GM10248 (cell line): ENCODE results near the gene WDR72.

Source experiments
- CTCF ChIA-PET: fragments of 300-600 bp; sonication (Branson Sonifier 250); formaldehyde crosslinking; extraction: SDS; loops from one replicate; lab custom pipeline; 2021; ENCODE audit warnings: antibody characterized with exemption; lab: Yijun Ruan, JAX
- POLR2A ChIA-PET: fragments of 350-650 bp; sonication (Branson Sonifier 250); formaldehyde crosslinking; extraction: SDS; loops from one replicate; lab custom pipeline; 2020; ENCODE audit warnings: antibody characterized with exemption; lab: Yijun Ruan, JAX
- DNase-seq: peaks from one replicate; pipeline ENCODE4 v3.0.0; 2012; ENCODE audit errors: extremely low spot score
- TF ChIP-seq, protein P1 (sequence below): IDR thresholded peaks from 2 replicates; pipeline ENCODE4 v1.5.1; 2012; ENCODE audit warnings: mild to moderate bottlenecking, low read depth; ENCODE audit errors: extremely low read depth, missing control alignments, control extremely low read depth

The WDR72 gene

DNA sequence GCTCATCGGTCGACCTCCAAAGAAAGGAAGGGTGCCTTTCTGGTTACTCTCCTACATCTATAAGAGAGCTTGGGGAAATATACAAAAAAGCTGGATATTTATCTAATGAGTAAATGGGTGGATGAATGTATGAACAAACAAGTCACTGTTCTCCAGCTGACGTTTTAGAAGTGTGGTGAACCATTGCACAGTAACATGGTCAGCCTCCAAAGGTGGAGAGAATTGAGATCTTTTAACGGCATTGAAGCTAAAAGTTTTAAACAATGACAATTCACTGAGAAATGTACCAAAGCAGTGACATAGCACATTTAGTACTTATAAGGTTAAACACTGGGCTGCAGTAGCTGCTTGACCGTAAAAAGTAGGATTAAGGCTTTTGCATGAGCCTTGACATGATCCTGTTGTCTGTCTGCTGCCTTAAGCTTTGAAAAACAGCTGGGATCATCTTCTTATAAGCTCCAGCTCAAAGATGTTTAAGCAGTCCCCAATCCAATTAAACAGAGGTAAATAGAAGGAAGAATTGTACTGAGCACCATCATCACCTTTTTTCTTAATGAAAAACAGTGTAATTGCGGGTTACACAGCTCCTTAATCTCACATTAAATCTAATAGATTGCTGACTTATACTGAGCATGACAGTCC lies 222.9 kb downstream of the WDR72 start:
- ChIA-PET POLR2A (no interaction called here), CTCF (interaction anchor here (0.8 to 1.2 kb wide), 3 partner anchors 9 to 23 kb away, joined by 3 to 4 read pairs (median 3); no protein-coding TSS in a partner anchor)
- TF ChIP-seq, protein P1, sequence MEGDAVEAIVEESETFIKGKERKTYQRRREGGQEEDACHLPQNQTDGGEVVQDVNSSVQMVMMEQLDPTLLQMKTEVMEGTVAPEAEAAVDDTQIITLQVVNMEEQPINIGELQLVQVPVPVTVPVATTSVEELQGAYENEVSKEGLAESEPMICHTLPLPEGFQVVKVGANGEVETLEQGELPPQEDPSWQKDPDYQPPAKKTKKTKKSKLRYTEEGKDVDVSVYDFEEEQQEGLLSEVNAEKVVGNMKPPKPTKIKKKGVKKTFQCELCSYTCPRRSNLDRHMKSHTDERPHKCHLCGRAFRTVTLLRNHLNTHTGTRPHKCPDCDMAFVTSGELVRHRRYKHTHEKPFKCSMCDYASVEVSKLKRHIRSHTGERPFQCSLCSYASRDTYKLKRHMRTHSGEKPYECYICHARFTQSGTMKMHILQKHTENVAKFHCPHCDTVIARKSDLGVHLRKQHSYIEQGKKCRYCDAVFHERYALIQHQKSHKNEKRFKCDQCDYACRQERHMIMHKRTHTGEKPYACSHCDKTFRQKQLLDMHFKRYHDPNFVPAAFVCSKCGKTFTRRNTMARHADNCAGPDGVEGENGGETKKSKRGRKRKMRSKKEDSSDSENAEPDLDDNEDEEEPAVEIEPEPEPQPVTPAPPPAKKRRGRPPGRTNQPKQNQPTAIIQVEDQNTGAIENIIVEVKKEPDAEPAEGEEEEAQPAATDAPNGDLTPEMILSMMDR: no peak
- no peak for DNase-seq

GRCh38 chr15:53535886-53536285 lies 223.6 kb downstream of the WDR72 start:
- TF ChIP-seq, protein P1: no peak
- DNase-seq: no peak
- ChIA-PET CTCF (interaction anchor here (1.1 to 1.2 kb wide), 2 partner anchors 9 to 24 kb away, joined by 3 read pairs; no protein-coding TSS in a partner anchor), POLR2A (no interaction called here)

DNA sequence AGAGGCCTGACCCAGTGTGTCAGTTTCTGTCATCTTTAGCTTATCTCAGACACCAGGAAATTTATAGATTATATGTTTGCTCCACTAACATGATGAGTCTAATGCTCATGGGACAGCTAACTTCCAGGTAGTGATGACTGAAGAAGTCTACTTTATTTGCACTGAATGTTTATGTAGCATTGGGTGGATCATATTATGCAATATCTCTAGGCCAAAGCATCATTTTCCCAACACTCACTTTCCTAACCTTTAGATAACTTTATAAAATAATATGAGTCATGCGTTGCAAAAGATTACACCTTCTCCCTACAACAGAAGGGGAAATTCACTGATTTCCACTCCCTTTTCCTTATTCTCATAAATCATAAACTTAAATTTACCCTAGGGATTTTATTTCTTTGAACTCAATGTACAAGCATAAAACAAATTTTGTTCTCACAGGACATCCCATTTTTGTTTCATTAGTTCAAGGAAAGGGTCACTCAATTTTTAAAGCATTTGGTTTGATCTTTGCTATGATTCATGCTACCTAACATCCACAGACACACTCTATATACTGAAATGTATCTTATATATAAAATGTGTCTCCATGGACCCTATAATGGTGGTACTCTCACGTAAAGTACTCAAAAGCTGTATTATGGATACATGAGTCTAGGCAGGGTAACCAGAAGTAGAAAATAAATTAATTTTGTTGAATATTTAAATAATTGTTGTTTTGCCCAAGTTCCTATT lies 225.2 kb downstream of the WDR72 start:
- ChIA-PET CTCF (no interaction called here), POLR2A (no interaction called here)
- DNase-seq: no peak
- TF ChIP-seq, protein P1: no peak

GRCh38 chr15:53530761-53531160 lies 228.7 kb downstream of the WDR72 start:
- TF ChIP-seq, protein P1: no peak
- CTCF ChIA-PET: no interaction called here

DNA sequence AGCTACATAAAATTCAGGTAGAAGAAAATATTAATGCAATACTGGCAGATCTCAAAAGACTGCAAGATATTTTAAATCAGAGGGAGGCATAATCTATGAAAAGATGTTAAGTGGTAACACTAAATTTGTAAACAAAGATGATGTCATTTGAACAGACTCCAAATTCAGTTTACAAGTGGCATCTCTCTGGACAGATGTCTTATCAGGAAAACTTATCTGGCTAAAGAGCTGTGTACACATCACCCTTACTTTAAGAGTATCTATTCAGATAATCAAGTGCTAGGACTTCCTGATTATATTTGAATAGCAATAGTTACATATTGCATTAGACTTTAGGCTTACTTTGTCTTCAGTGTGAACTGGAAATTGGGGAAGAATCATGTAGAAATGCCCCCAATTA lies 231.5 kb downstream of the WDR72 start:
- ChIA-PET POLR2A (no interaction called here), CTCF (no interaction called here)
- TF ChIP-seq, protein P1: no peak
- no peak for DNase-seq

More at GRCh38 chr15:53530761-53531160, 228.7 kb downstream of the WDR72 start:
- DNase-seq: no peak
- POLR2A ChIA-PET: no interaction called here

DNA sequence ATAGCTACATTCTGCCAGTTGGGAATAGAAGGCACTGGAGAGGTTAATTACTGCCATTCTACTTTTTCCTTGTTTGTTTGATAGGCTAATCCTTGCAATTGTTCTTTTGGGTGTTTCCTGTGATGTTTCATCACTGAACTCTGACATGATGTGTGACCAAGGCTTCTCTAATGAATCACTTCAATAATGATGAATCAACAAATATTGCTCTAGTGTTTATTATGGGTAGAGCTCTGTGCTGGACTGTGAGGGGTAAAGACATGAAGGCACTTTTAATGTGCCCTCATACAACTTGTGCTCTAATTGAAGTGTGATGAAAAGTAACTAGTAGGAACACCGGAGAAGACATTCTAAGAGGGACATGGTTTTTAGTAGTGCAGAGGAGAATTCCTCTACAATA lies 233.6 kb downstream of the WDR72 start:
- CTCF ChIA-PET: interaction anchor here (1.2 to 1.6 kb wide), 2 partner anchors 11 to 28 kb away, joined by 4 to 5 read pairs; no protein-coding TSS in a partner anchor
- TF ChIP-seq, protein P1: no peak

More for the DNA sequence above, 233.6 kb downstream of the WDR72 start:
- DNase-seq: no peak
- POLR2A ChIA-PET: no interaction called here
